Fibroblast of lung (primary cell): ENCODE results near the gene CDKAL1.

Experiments used
- CTCF ChIP-seq, 2 donors: IDR thresholded peaks in 1 of 2; conservative IDR thresholded peaks in 1 of 2; 1 replicate in 1 of 2; 2 replicates in 1 of 2; pipeline ENCODE4 v1.5.1; 2011 to 2012; ENCODE audit warnings: low read length in 2 of 2, control low read depth in 1 of 2, inconsistent platforms in 1 of 2, low read depth in 1 of 2, mild to moderate bottlenecking in 1 of 2
- EZH2 ChIP-seq: IDR thresholded peaks from 2 replicates; pipeline ENCODE4 v1.5.1; 2012; ENCODE audit warnings: low read length, control low read depth, mild to moderate bottlenecking; ENCODE audit errors: missing control alignments

GRCh38 chr6:20835315-20836010 lies 301.2 kb downstream of the CDKAL1 start:
- TF ChIP-seq CTCF (conservative IDR thresholded peaks at IDR 0.05 in 1 of 2, IDR thresholded peaks at IDR 0.05 in 1 of 2; ENCODE audit: low read depth in 1 of 2, low read length in 2 of 2) (no peak), EZH2 (no peak)
